Mesendoderm (in vitro differentiated cells): Measurements from ENCODE around the gene BRD7.
A peak's percentile ranks its signal among the peaks of the same experiment; 100 is the strongest.

Source experiments
- DNase-seq: peaks from one replicate; pipeline ENCODE4 v3.0.0; 2013
- H2AK5ac ChIP-seq: 2 replicates; pipeline ENCODE4 v1.6.1; 2013; ENCODE audit warnings: low read length, inconsistent platforms
- H2BK120ac ChIP-seq: 2 replicates; pipeline ENCODE4 v1.6.1; 2013; ENCODE audit warnings: low read depth, mild to moderate bottlenecking, low read length, moderate library complexity, mixed read lengths
- H2BK15ac ChIP-seq: replicated peaks from 2 replicates; pipeline ENCODE4 v1.6.1; 2013; ENCODE audit warnings: low read depth, mild to moderate bottlenecking, moderate library complexity
- H2BK5ac ChIP-seq: 2 replicates; pipeline ENCODE4 v1.6.1; 2013; ENCODE audit warnings: low read length, inconsistent platforms
- H3K18ac ChIP-seq: 2 replicates; pipeline ENCODE4 v1.6.1; 2013; ENCODE audit warnings: mild to moderate bottlenecking, low read length, mixed read lengths
- H3K23ac ChIP-seq: one replicate; pipeline ENCODE4 v1.6.1; 2013; ENCODE audit warnings: low read length
- H3K27ac ChIP-seq: 2 replicates; pipeline ENCODE4 v1.5.1; 2013; ENCODE audit warnings: low read depth, mild to moderate bottlenecking, inconsistent platforms, low read length, moderate library complexity
- H3K27me3 ChIP-seq: 2 replicates; pipeline ENCODE4 v1.6.1; 2013; ENCODE audit warnings: low read length, control low read depth, mild to moderate bottlenecking, inconsistent platforms; ENCODE audit not compliant: insufficient read depth, poor library complexity
- H3K36me3 ChIP-seq: 2 replicates; pipeline ENCODE4 v1.6.1; 2013; ENCODE audit warnings: low read length, inconsistent platforms; ENCODE audit not compliant: control insufficient read depth, insufficient read depth
- H3K4ac ChIP-seq: one replicate; pipeline ENCODE4 v1.6.1; 2013; ENCODE audit warnings: low read depth, mild to moderate bottlenecking, low read length, moderate library complexity
- H3K4me1 ChIP-seq: 2 replicates; pipeline ENCODE4 v1.6.1; 2013; ENCODE audit warnings: low read depth, low read length, inconsistent platforms; ENCODE audit not compliant: control insufficient read depth
- H3K4me2 ChIP-seq: 2 replicates; pipeline ENCODE4 v1.6.1; 2013; ENCODE audit warnings: low read length
- H3K4me3 ChIP-seq: 2 replicates; pipeline ENCODE4 v1.5.1; 2013; ENCODE audit warnings: mild to moderate bottlenecking, low read length
- H3K56ac ChIP-seq: one replicate; pipeline ENCODE4 v1.6.1; 2013; ENCODE audit warnings: low read length
- H3K79me1 ChIP-seq: 2 replicates; pipeline ENCODE4 v1.6.1; 2013; ENCODE audit warnings: low read length, inconsistent platforms
- H3K79me2 ChIP-seq: 2 replicates; pipeline ENCODE4 v1.6.1; 2013; ENCODE audit warnings: mild to moderate bottlenecking, low read length; ENCODE audit not compliant: control insufficient read depth, insufficient read depth
- H3K9ac ChIP-seq: 2 replicates; pipeline ENCODE4 v1.6.1; 2013; ENCODE audit warnings: low read length, inconsistent platforms
- H4K5ac ChIP-seq: one replicate; pipeline ENCODE4 v1.6.1; 2013; ENCODE audit warnings: low read length
- H4K8ac ChIP-seq: one replicate; pipeline ENCODE4 v1.6.1; 2013; ENCODE audit warnings: low read depth, mild to moderate bottlenecking, control low read depth, low read length, moderate library complexity
- WGBS: extraction: QIAGEN DNeasy Blood & Tissue Kit; methylation state at CpG from one replicate; pipeline ENCODE4 v1.1.7; 2013; ENCODE audit warnings: low lambda C conversion rate, missing lambda C conversion rate; ENCODE audit not compliant: insufficient coverage; ENCODE audit errors: extremely low coverage; 5-methylcytosine and 5-hydroxymethylcytosine counted together

The BRD7 gene

DNA sequence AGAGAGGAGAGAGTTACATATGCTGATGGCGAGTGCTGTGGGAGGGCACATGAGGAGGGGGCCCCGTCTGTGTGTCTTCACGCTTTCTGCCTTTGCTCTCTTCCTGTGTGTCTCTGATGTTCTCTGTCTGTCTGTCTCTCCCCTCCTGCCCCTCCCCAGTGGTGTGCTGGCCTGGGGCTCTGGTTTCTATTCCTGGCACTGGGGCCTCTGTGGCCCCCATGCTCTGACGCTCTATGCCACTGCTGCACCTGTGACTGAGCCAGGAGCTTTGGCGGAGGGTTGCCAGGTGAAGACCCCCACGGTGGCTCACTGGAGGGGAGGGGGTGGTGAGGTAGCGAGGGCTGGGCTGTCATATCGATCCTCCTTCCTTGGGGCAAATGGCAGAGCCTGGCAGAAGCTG, 24.6 kb upstream of the BRD7 start:
- no peaks in the 10 kb centered on the region for H3K36me3 ChIP-seq

DNA sequence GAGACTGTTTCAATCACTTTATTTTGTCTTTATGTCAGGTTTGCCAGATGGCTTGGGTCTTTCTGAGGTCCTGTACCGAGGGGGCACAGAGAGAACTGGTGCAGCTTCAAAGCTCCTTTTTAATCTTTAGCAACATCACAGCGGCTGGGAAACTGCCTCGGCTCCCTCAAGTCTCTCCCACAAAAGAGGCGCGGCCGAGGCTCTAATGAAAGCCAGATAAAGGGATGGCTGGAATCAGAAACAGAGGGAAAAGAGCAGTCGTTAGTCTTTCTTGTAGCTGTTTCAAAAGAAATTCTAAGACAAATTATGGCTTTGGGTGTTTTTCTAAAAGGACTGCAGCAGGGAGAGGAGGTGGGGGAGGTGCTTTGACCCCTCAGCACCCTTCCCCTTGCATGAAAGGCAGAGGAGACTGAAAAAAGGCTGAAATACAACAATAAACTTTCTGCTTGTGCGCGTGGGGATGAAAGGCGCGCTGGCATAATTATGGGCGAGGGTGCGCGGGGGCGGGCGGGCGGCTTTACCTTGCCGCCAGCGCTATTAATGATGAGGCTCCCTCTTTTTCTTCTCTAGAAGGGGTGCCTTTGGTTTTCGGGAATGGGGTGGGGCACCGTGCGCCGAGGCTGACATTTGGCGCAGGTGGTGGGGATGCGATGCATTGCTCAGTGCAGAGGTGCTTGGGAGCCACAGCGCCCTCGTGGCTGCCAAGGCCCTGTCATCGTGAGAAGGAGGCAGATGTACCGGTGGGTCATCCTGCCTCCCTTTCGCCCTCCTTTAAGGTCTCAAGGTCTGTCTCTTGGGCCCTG, 22.3 kb upstream of the BRD7 start:
- Histone ChIP-seq H3K4me1 (no peaks in the 10 kb centered on the region), H4K5ac (no peak overlapping the region), H2AK5ac (no peak overlapping the region), H2BK5ac (no peak overlapping the region), H3K4me3 (no peak overlapping the region), H2BK15ac (no peak overlapping the region), H3K23ac (no peak overlapping the region), H3K56ac (peak overlapping the region; percentile 54), H3K18ac (no peak overlapping the region), H3K9ac (no peak overlapping the region), H3K27ac (no peak overlapping the region), H3K79me2 (no peaks in the 10 kb centered on the region), H3K79me1 (no peaks in the 10 kb centered on the region), H3K4ac (no peak overlapping the region), H4K8ac (no peak overlapping the region), H2BK120ac (no peak overlapping the region), H3K27me3 (no peaks in the 10 kb centered on the region), H3K4me2 (no peak overlapping the region), H3K36me3 (no peaks in the 10 kb centered on the region)
- no CpG with 5 or more reads among the region's 30 CpGs for WGBS
- DNase-seq: no peak

More for the DNA sequence above, 24.6 kb upstream of the BRD7 start:
- H2BK120ac ChIP-seq: no peak overlapping the region
- H3K27me3 ChIP-seq: no peaks in the 10 kb centered on the region
- H3K9ac ChIP-seq: no peak overlapping the region
- no peak overlapping the region for H3K4me2 ChIP-seq
- no peak for DNase-seq
- H3K79me2 ChIP-seq: no peaks in the 10 kb centered on the region
- no peak overlapping the region for H3K56ac ChIP-seq
- H3K79me1 ChIP-seq: no peaks in the 10 kb centered on the region
- H3K4me1 ChIP-seq: no peaks in the 10 kb centered on the region
- H3K18ac ChIP-seq: no peak overlapping the region
- no peak overlapping the region for H4K5ac ChIP-seq
- H2AK5ac ChIP-seq: no peak overlapping the region
- WGBS: no CpG with 5 or more reads among the region's 8 CpGs
- H3K23ac ChIP-seq: no peak overlapping the region
- H3K4ac ChIP-seq: no peak overlapping the region
- no peak overlapping the region for H3K4me3 ChIP-seq
- H3K27ac ChIP-seq: no peak overlapping the region
- no peak overlapping the region for H2BK5ac ChIP-seq
- no peak overlapping the region for H2BK15ac ChIP-seq
- H4K8ac ChIP-seq: no peak overlapping the region

DNA sequence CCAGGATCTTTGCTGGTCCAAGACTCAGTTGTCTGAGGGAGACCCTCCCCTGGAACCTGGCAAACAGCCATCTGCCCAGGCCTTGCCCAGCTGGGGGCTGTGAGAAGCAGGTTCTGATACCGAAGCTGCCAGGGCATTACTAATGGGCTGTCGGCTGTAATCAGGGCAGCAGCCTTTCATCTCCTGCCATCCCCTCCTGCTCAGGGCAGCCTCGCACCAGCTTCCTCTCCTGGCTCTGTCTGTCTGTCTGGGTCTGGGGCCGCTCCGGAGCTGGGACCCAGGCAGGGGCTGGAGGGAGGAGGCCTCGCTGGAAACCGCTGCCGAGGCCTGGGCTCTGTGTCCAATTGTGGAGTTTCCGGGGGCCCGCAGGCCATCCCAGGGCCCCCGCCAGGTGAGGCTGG, 21.6 kb upstream of the BRD7 start:
- Histone ChIP-seq H2BK120ac (no peak overlapping the region), H3K18ac (no peak overlapping the region)

DNA sequence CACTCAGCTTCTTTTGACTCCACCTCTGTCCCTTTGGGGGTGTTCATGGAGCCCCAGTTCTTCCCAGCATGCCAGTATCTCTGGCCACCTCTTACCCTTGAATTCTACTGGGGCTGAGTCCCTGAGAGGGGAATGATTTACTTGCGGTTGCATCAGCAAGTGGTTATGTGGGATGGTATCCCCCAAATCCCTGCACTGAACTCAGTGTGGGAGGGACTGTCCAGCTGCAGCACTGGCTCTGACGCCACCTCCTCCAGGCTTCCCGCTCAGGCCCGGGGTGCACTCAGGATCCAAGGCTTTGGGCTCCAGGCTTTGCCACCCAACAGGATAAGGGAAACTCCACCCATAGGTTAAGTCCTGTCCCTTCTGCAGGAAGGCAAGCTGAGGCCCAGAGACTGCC, 21.1 kb upstream of the BRD7 start:
- no peaks in the 10 kb centered on the region for H3K36me3 ChIP-seq
- no peaks in the 10 kb centered on the region for H3K27me3 ChIP-seq
- H3K18ac ChIP-seq: no peak overlapping the region
- no peak overlapping the region for H3K27ac ChIP-seq
- H2AK5ac ChIP-seq: no peak overlapping the region
- no peak overlapping the region for H3K9ac ChIP-seq
- H3K4me1 ChIP-seq: no peaks in the 10 kb centered on the region
- no peak overlapping the region for H2BK15ac ChIP-seq
- no peaks in the 10 kb centered on the region for H3K79me1 ChIP-seq
- no peak overlapping the region for H3K23ac ChIP-seq
- no peak for DNase-seq
- no peak overlapping the region for H3K4me2 ChIP-seq
- WGBS: no CpG with 5 or more reads among the region's 4 CpGs
- H3K56ac ChIP-seq: no peak overlapping the region
- no peak overlapping the region for H4K5ac ChIP-seq
- H3K79me2 ChIP-seq: no peaks in the 10 kb centered on the region
- no peak overlapping the region for H2BK120ac ChIP-seq
- H3K4ac ChIP-seq: no peak overlapping the region
- no peak overlapping the region for H4K8ac ChIP-seq
- no peak overlapping the region for H3K4me3 ChIP-seq
- no peak overlapping the region for H2BK5ac ChIP-seq

More for the DNA sequence above, 21.6 kb upstream of the BRD7 start:
- H3K4me3 ChIP-seq: no peak overlapping the region
- no peak overlapping the region for H2BK15ac ChIP-seq
- peak overlapping the region; percentile 28 for H3K4ac ChIP-seq
- no peak overlapping the region for H3K23ac ChIP-seq
- no peak overlapping the region for H4K8ac ChIP-seq
- H2AK5ac ChIP-seq: no peak overlapping the region
- no peak overlapping the region for H2BK5ac ChIP-seq
- H3K9ac ChIP-seq: no peak overlapping the region
- no peaks in the 10 kb centered on the region for H3K27me3 ChIP-seq
- no peaks in the 10 kb centered on the region for H3K79me2 ChIP-seq
- no peaks in the 10 kb centered on the region for H3K79me1 ChIP-seq
- H3K27ac ChIP-seq: no peak overlapping the region
- no peak overlapping the region for H3K4me2 ChIP-seq
- H4K5ac ChIP-seq: no peak overlapping the region
- no CpG with 5 or more reads among the region's 11 CpGs for WGBS
- no peaks in the 10 kb centered on the region for H3K36me3 ChIP-seq
- peak overlapping the region; percentile 54 for H3K56ac ChIP-seq
- no peak for DNase-seq
- no peaks in the 10 kb centered on the region for H3K4me1 ChIP-seq

DNA sequence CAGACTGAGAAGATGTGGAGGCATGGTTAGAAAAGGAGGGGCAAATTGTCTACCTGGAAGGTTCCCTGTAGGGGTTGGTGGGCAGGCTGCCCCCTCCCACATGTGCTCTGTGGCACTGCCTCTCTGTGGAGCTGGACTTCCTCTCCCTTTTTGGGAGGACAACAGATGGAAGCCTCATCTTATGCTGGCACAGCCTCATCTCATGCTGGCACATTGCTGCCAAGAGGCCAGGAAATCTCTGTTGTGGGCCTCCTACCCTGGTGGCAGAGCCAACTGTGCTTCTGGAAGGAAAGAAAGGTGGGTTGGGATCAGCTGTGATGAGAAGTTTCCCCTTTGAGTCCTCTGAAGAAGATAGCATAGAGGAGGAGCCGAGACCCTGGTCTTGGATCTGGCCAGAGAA, 19.7 kb upstream of the BRD7 start:
- DNase-seq: no peak
- no peak overlapping the region for H2BK120ac ChIP-seq
- H3K18ac ChIP-seq: no peak overlapping the region
- H3K23ac ChIP-seq: no peak overlapping the region
- H3K9ac ChIP-seq: no peak overlapping the region
- H2AK5ac ChIP-seq: no peak overlapping the region
- no peaks in the 10 kb centered on the region for H3K27me3 ChIP-seq
- H3K4me2 ChIP-seq: no peak overlapping the region
- no peaks in the 10 kb centered on the region for H3K79me2 ChIP-seq
- no peaks in the 10 kb centered on the region for H3K36me3 ChIP-seq
- no peaks in the 10 kb centered on the region for H3K79me1 ChIP-seq
- no peak overlapping the region for H2BK15ac ChIP-seq
- no peak overlapping the region for H3K56ac ChIP-seq
- H3K4ac ChIP-seq: no peak overlapping the region
- no peak overlapping the region for H3K4me3 ChIP-seq
- H4K5ac ChIP-seq: no peak overlapping the region
- H3K4me1 ChIP-seq: no peaks in the 10 kb centered on the region
- no peak overlapping the region for H3K27ac ChIP-seq
- no CpG with 5 or more reads among the region's 1 CpG for WGBS
- H2BK5ac ChIP-seq: no peak overlapping the region
- no peak overlapping the region for H4K8ac ChIP-seq

DNA sequence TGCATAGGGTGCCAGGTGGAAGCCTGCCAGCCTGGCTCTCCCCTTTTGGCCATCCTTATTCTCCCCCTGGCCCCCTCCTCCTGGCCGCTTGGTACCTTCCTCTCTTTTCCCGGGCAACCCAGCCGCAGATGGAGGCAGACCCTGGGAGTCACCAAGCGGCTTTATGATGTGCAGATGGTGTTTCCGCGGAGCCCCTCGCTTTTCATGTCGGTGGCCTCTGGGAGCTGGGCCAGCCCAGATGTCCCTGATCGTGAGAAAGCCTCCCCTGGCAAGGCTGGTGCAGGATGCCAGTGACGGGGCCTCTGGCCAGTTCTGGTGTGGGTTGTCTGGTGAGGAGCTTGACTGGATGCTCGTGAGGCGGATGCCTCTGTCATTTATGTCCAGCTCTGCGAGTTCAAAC, 18.0 kb upstream of the BRD7 start:
- Histone ChIP-seq H3K79me1 (no peaks in the 10 kb centered on the region), H3K27ac (no peak overlapping the region), H3K23ac (no peak overlapping the region), H3K4me2 (no peak overlapping the region), H3K4me1 (no peaks in the 10 kb centered on the region), H3K27me3 (no peaks in the 10 kb centered on the region), H3K56ac (no peak overlapping the region), H4K5ac (no peak overlapping the region), H3K79me2 (no peaks in the 10 kb centered on the region), H3K4ac (no peak overlapping the region), H3K9ac (no peak overlapping the region), H2AK5ac (no peak overlapping the region), H3K36me3 (no peaks in the 10 kb centered on the region), H2BK15ac (no peak overlapping the region), H3K18ac (no peak overlapping the region), H3K4me3 (no peak overlapping the region), H4K8ac (no peak overlapping the region), H2BK120ac (no peak overlapping the region), H2BK5ac (no peak overlapping the region)
- DNase-seq: no peak
- WGBS: no CpG with 5 or more reads among the region's 13 CpGs
